Common myeloid progenitor, CD34-positive (primary cell): ENCODE measurements around the gene LRP4.

Experiments used
- CTCF ChIA-PET: fragments of 350-600 bp; sonication (Branson Sonifier 250); formaldehyde crosslinking; loops from one replicate; lab custom pipeline; 2021; ENCODE audit warnings: antibody characterized with exemption; lab: Charles Lee
- POLR2A ChIA-PET: fragments of 350-600 bp; sonication (Branson Sonifier 250); formaldehyde crosslinking; loops from one replicate; lab custom pipeline; 2021; ENCODE audit warnings: antibody characterized with exemption; lab: Charles Lee
- DNase-seq, 3 donors: peaks; one replicate each; pipeline versions ENCODE4 v3.0.0 to v3.0.0-alpha.2; 2013
- H3K27ac ChIP-seq, 2 experiments: 1 replicate in 1 of 2; 2 replicates in 1 of 2; pipeline ENCODE4 v1.7.0; 2013; ENCODE audit warnings: inconsistent platforms in 2 of 2, low read length in 2 of 2, mild to moderate bottlenecking in 2 of 2, low read depth in 1 of 2, moderate library complexity in 1 of 2; ENCODE audit not compliant: severe bottlenecking in 2 of 2, insufficient read depth in 1 of 2, poor library complexity in 1 of 2
- H3K27me3 ChIP-seq, 5 experiments: replicated peaks in 2 of 5; 1 replicate in 3 of 5; 2 replicates in 2 of 5; pipeline versions ENCODE4 v1.6.1 to v1.7.0; 2013; ENCODE audit warnings: low read length in 4 of 5, mild to moderate bottlenecking in 2 of 5, moderate library complexity in 2 of 5, inconsistent platforms in 1 of 5; ENCODE audit not compliant: insufficient read depth in 5 of 5, control insufficient read depth in 4 of 5
- H3K36me3 ChIP-seq, 4 experiments: 1 replicate in 2 of 4; 2 replicates in 2 of 4; pipeline versions ENCODE4 v1.6.1 to v1.7.0; 2013; ENCODE audit warnings: low read length in 3 of 4, control low read depth in 1 of 4, mild to moderate bottlenecking in 1 of 4; ENCODE audit not compliant: control insufficient read depth in 4 of 4, insufficient read depth in 4 of 4
- H3K4me1 ChIP-seq, 4 experiments: 1 replicate in 3 of 4; 2 replicates in 1 of 4; pipeline versions ENCODE4 v1.6.1 to v1.7.1; 2013; ENCODE audit warnings: low read length in 3 of 4, mild to moderate bottlenecking in 3 of 4, control low read depth in 1 of 4, inconsistent platforms in 1 of 4, moderate library complexity in 1 of 4; ENCODE audit not compliant: control insufficient read depth in 4 of 4, insufficient read depth in 4 of 4; ENCODE audit errors: control extremely low read depth in 1 of 4
- H3K4me3 ChIP-seq, 7 experiments: 1 replicate in 4 of 7; 2 replicates in 3 of 7; pipeline versions ENCODE4 v1.5.1 to v1.7.0; 2013; ENCODE audit warnings: mild to moderate bottlenecking in 7 of 7, low read length in 6 of 7, moderate library complexity in 6 of 7, inconsistent platforms in 2 of 7, low read depth in 2 of 7, control low read depth in 1 of 7; ENCODE audit not compliant: insufficient read depth in 4 of 7, control insufficient read depth in 1 of 7; ENCODE audit errors: extremely low read depth in 1 of 7
- H3K9me3 ChIP-seq, 5 experiments: 1 replicate in 4 of 5; 2 replicates in 1 of 5; pipeline versions ENCODE4 v1.6.1 to v1.7.1; 2013; ENCODE audit warnings: low read length in 4 of 5, mild to moderate bottlenecking in 2 of 5, inconsistent platforms in 1 of 5, low read depth in 1 of 5, moderate library complexity in 1 of 5; ENCODE audit not compliant: control insufficient read depth in 4 of 5, insufficient read depth in 2 of 5; ENCODE audit errors: control extremely low read depth in 1 of 5
- WGBS: methylation state at CpG from one replicate; pipeline ENCODE4 v1.1.5; 2013; ENCODE audit not compliant: insufficient coverage; 5-methylcytosine and 5-hydroxymethylcytosine counted together

LRP4 gene

DNA sequence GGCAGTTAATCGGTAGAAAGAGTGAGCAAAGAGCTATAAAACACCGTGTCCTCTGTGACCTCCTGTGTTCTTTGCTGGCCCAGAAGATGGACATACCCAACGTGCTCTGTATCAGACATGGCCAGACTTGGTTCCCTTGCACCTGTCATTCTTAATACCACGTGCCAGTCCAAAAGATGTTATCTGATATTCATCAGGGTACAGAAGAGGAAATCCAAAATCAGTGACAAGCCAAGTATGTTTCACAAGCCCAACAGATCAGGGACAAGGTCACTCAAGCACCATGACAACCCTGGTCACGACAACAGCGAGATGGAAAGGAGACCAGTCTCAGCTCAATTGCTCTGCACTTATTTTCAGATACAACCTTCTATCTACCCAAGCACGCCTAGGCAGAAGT, 3.4 kb downstream of the LRP4 start:
- H3K4me1 ChIP-seq, result peaks cover 13 to 40% (median 34%) of the 10 kb centered on the region in 4 experiments
- H3K36me3 ChIP-seq, result no peaks in the 10 kb centered on the region
- H3K9me3 ChIP-seq, result no peaks in the 10 kb centered on the region
- peaks cover 8 to 54% (median 29%) of the 10 kb centered on the region in 5 experiments for H3K27me3 ChIP-seq
- ChIA-PET CTCF (interaction anchor here (0.5 to 2.8 kb wide), 5 partner anchors 11 to 247 kb away, joined by 3 to 27 read pairs (median 9); no protein-coding TSS in a partner anchor), POLR2A (no interaction called here)
- DNase-seq, result peak in 1 of 3 donors; percentile 13
- H3K27ac ChIP-seq, result no peak overlapping the region
- WGBS, result 66% methylated on average over 7 of the region's 7 CpGs
- H3K4me3 ChIP-seq, result no peak overlapping the region

- 90% methylated on average over 5 of the region's 5 CpGs for WGBS
- POLR2A ChIA-PET, result no interaction called here
- H3K27me3 ChIP-seq, result peaks cover 8 to 52% (median 27%) of the 10 kb centered on the region in 5 experiments
- no peaks in the 10 kb centered on the region for H3K9me3 ChIP-seq
- H3K4me3 ChIP-seq, result no peak overlapping the region
- CTCF ChIA-PET, result interaction anchor here (0.5 to 2.3 kb wide), 7 partner anchors 11 to 239 kb away, joined by 3 to 27 read pairs (median 3); no protein-coding TSS in a partner anchor
- no peaks in the 10 kb centered on the region for H3K36me3 ChIP-seq
- no peak for DNase-seq
- no peak overlapping the region for H3K27ac ChIP-seq
- peaks cover 8 to 37% (median 30%) of the 10 kb centered on the region in 4 experiments for H3K4me1 ChIP-seq
Observed at GRCh38 chr11:46914363-46914762, 4.0 kb downstream of the LRP4 start.

DNA sequence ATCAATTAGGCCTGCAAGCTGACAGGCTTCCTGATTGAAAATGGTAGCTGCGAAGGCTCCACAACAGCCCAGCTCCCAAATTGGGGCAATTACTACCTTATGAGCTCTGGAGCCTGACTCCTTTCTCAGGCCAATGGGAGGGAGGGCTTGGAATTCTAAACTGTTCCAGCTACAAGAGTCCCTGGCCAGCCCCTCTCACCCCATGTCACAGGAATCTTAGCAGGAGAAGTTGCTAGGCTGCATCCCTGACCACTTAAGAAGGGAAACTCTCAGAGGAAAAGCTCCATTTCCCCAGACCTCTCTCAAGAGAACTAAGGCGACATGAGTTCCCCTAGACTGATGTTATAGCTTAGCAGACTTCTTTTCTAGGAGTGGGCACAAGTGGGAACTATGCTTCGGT, 4.9 kb downstream of the LRP4 start:
- H3K36me3 ChIP-seq, result no peaks in the 10 kb centered on the region
- WGBS, result 100% methylated on average over 2 of the region's 3 CpGs
- H3K4me3 ChIP-seq, result no peak overlapping the region
- ChIA-PET POLR2A (interaction anchor here (0.5 kb wide), 1 partner anchor 514 kb away, joined by 4 read pairs; no protein-coding TSS in a partner anchor), CTCF (interaction anchor here (0.8 to 2.3 kb wide), 11 partner anchors 10 to 240 kb away, joined by 3 to 27 read pairs (median 4); no protein-coding TSS in a partner anchor)
- no peak overlapping the region for H3K27ac ChIP-seq
- H3K4me1 ChIP-seq, result peaks cover 5 to 29% (median 23%) of the 10 kb centered on the region in 4 experiments
- no peaks in the 10 kb centered on the region for H3K9me3 ChIP-seq
- H3K27me3 ChIP-seq, result peaks cover 6 to 48% (median 24%) of the 10 kb centered on the region in 5 experiments
- DNase-seq, result no peak

GRCh38 chr11:46912526-46913150, 5.7 kb downstream of the LRP4 start:
- Histone ChIP-seq H3K27ac (no peak overlapping the region), H3K4me1 (peaks cover 5 to 22% (median 18%) of the 10 kb centered on the region in 4 experiments), H3K4me3 (no peak overlapping the region), H3K36me3 (no peaks in the 10 kb centered on the region), H3K27me3 (peaks cover 6 to 46% (median 24%) of the 10 kb centered on the region in 5 experiments), H3K9me3 (no peaks in the 10 kb centered on the region)
- 48% methylated on average over 13 of the region's 13 CpGs for WGBS
- POLR2A ChIA-PET, result no interaction called here
- CTCF ChIA-PET, result interaction anchor here (1.0 to 2.3 kb wide), 6 partner anchors 16 to 241 kb away, joined by 3 to 27 read pairs (median 4); no protein-coding TSS in a partner anchor
- peak in 1 of 3 donors; percentile 31 for DNase-seq

DNA sequence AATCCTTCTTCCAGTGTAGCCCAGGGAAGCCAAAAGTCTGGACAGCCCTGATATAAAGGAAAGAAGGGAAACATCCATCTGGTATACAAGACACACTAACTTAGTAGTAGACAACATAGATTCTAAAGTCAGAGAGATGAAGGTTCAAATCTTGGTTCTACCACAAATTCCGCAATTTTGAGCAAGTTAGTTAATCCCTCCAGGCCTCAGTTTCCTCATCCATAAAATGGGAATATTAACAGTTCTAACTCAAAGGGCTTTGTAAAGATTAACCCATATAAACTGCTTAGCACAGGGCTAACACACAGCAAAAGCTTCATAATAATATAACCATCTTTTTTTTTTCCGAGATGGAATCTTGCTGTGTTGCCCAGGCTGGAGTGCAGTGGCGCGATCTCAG, 10.7 kb downstream of the LRP4 start:
- H3K27me3 ChIP-seq, result peaks cover 0 to 2% (median 0%) of the 10 kb centered on the region in 5 experiments
- peaks cover 0 to 14% (median 8%) of the 10 kb centered on the region in 4 experiments for H3K4me1 ChIP-seq
- WGBS, result 100% methylated on average over 4 of the region's 4 CpGs
- no peaks in the 10 kb centered on the region for H3K36me3 ChIP-seq
- ChIA-PET CTCF (interaction anchor here (2.2 to 2.9 kb wide), 2 partner anchors 9 to 245 kb away, joined by 11 to 12 read pairs; no protein-coding TSS in a partner anchor), POLR2A (no interaction called here)
- H3K9me3 ChIP-seq, result no peaks in the 10 kb centered on the region
- no peak overlapping the region for H3K27ac ChIP-seq
- no peak overlapping the region for H3K4me3 ChIP-seq
- DNase-seq, result no peak

- Histone ChIP-seq H3K27ac (no peak overlapping the region), H3K4me1 (peaks cover 0 to 10% (median 5%) of the 10 kb centered on the region in 4 experiments), H3K9me3 (no peaks in the 10 kb centered on the region), H3K36me3 (no peaks in the 10 kb centered on the region), H3K4me3 (peak overlapping the region in 1 of 7 experiments; percentile 23), H3K27me3 (no peaks in the 10 kb centered on the region)
- CTCF ChIA-PET, result interaction anchor here (0.8 to 2.9 kb wide), 3 partner anchors 10 to 246 kb away, joined by 3 to 12 read pairs (median 11); no protein-coding TSS in a partner anchor
- 14% methylated on average over 12 of the region's 13 CpGs for WGBS
- peak in 1 of 3 donors; percentile 19 for DNase-seq
- POLR2A ChIA-PET, result interaction anchor here (0.5 kb wide), 1 partner anchor 247 kb away, joined by 3 read pairs; no protein-coding TSS in a partner anchor
Observed at GRCh38 chr11:46906609-46907041, 11.7 kb downstream of the LRP4 start.
